Daoy (cell line): ENCODE results near the gene CEP55. TPM values are rescaled to one million over a fixed set of nuclear protein-coding genes. Genes with fewer than 3 reads are reported as not detected.

Experiments
- DNase-seq: peaks from one replicate; pipeline ENCODE4 v3.0.0-alpha.2; 2015; ENCODE audit warnings: low read depth
- total RNA-seq: library from RNA; depleted of rRNA; stranded (reverse); fragments of >200 nt; shearing (Covaris generic); gene quantifications from 2 replicates; pipeline ENCODE4 v1.2.3, GENCODE V29; 2014; rRNA removed

Gene CEP55
- total RNA-seq, 1 experiment from 2014 or later: 98.9 TPM

- no peak for DNase-seq
Measured at GRCh38 chr10:93566435-93567276, 70.2 kb downstream of the CEP55 start, which contains the start of gene FFAR4. Gene FFAR4 (plus strand): TSS chr10:93566665. CDS start chr10:93566721, 56 bp downstream.

GRCh38 chr10:93567277-93568104 lies 71.1 kb downstream of the CEP55 start:
- no peak for DNase-seq

GRCh38 chr10:93568105-93568390 lies 71.6 kb downstream of the CEP55 start:
- DNase-seq: no peak

GRCh38 chr10:93570383-93570782 lies 74.0 kb downstream of the CEP55 start:
- DNase-seq: no peak

GRCh38 chr10:93572606-93573005 lies 76.2 kb downstream of the CEP55 start:
- no peak for DNase-seq

GRCh38 chr10:93573051-93573909 lies 76.9 kb downstream of the CEP55 start:
- no peak for DNase-seq

GRCh38 chr10:93573924-93574323 lies 77.5 kb downstream of the CEP55 start:
- no peak for DNase-seq

- no peak for DNase-seq
Measured at GRCh38 chr10:93576888-93577287, 80.5 kb downstream of the CEP55 start.

GRCh38 chr10:93577565-93577964 lies 81.2 kb downstream of the CEP55 start:
- no peak for DNase-seq

Other genes with a start within 250 kb of the CEP55 start
- 124 and 132 TPM in 2 replicates for gene MYOF, start 14.3 kb upstream of the CEP55 start, total RNA-seq
- not detected in 2 replicates for gene FFAR4, start 70.1 kb downstream of the CEP55 start, total RNA-seq
- gene RBP4, start 104.6 kb downstream of the CEP55 start, total RNA-seq: not detected in 2 replicates
- gene PDE6C, start 115.9 kb downstream of the CEP55 start, total RNA-seq: not detected in 2 replicates
- gene FRA10AC1, start 206.0 kb downstream of the CEP55 start, total RNA-seq: 2.5 and 3.2 TPM in 2 replicates